ENCODE data around the gene MARF1. TPM values are rescaled to one million over a fixed set of nuclear protein-coding genes. Genes with fewer than 3 reads are reported as not detected.

Gene MARF1
- total and polyA plus RNA-seq, 2 of the 8 experiments (the other 6 are each of a cell fraction or from before 2014, with no cell fraction given): 5.6 to 31.4 TPM

DNA sequence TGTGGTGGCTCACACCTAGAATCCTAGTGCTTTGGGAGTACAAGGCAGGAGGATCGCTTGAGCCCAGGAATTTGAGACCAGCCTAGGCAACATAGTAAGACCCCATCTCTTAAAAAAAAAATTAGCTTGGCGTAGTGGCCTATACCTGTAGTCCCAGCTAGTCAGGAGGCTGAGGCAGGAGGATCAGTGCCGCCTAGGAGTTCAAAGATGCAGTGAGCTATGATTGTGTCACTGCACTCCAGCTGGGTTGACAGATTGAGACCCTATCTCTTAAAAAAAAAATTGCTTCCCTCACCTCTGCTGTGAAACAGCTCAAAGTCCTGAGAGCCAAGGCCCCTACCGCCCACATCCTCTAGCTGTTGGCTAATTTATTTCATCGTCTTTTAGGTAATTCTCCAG is 17.2 kb upstream of the MARF1 start (continued):
- TF ChIP-seq TEAD4 (IDR thresholded peaks at IDR 0.05; ENCODE audit: low read depth, low read length) (no peak), BCL11A (IDR thresholded peaks at IDR 0.05; ENCODE audit: low read depth in 2 of 2, low read length in 2 of 2) (no peak), TCF12 (IDR thresholded peaks at IDR 0.05; ENCODE audit: low read depth, low read length) (no peak)

Data from H1 (cell line).